Activated CD4-positive, alpha-beta T cell treated with anti-CD3 and anti-CD28 coated beads, Interleukin-2, amount 50 U/mL, for 4 hours (primary cell): Measurements from ENCODE around the gene GPC6.

Source experiments
- DNase-seq, 2 experiments: peaks; one replicate each; pipeline ENCODE4 v3.0.0-alpha.2; 2020

GPC6 gene

GRCh38 chr13:93794197-93794885 lies 567.7 kb downstream of the GPC6 start:
- DNase-seq, result no peak

GRCh38 chr13:93797463-93797862 lies 570.9 kb downstream of the GPC6 start:
- DNase-seq, result no peak

GRCh38 chr13:93800342-93800741 lies 573.7 kb downstream of the GPC6 start:
- no peak for DNase-seq

- DNase-seq, result no peak
Measured at GRCh38 chr13:93805736-93806135, 579.1 kb downstream of the GPC6 start.

- no peak for DNase-seq
Measured at GRCh38 chr13:93806861-93807260, 580.3 kb downstream of the GPC6 start.

GRCh38 chr13:93810264-93810663 lies 583.7 kb downstream of the GPC6 start:
- no peak for DNase-seq

GRCh38 chr13:93811071-93811737 lies 584.6 kb downstream of the GPC6 start:
- DNase-seq, result no peak

- no peak for DNase-seq
Measured at GRCh38 chr13:93811738-93812112, 585.1 kb downstream of the GPC6 start.

- DNase-seq, result no peak
Measured at GRCh38 chr13:93814658-93815057, 588.1 kb downstream of the GPC6 start.

- DNase-seq, result no peak
Measured at GRCh38 chr13:93818345-93818744, 591.7 kb downstream of the GPC6 start.

- no peak for DNase-seq
Measured at GRCh38 chr13:93819331-93819890, 592.8 kb downstream of the GPC6 start.

- no peak for DNase-seq
Measured at GRCh38 chr13:93824286-93824685, 597.7 kb downstream of the GPC6 start.

- no peak for DNase-seq
Measured at GRCh38 chr13:93834051-93834450, 607.4 kb downstream of the GPC6 start.

- DNase-seq, result no peak
Measured at GRCh38 chr13:93843082-93843481, 616.5 kb downstream of the GPC6 start.

- DNase-seq, result no peak
Measured at GRCh38 chr13:93847162-93847561, 620.6 kb downstream of the GPC6 start.

GRCh38 chr13:93848247-93848646 lies 621.6 kb downstream of the GPC6 start:
- no peak for DNase-seq

GRCh38 chr13:93851236-93851635 lies 624.6 kb downstream of the GPC6 start:
- DNase-seq, result no peak

GRCh38 chr13:93853912-93854311 lies 627.3 kb downstream of the GPC6 start:
- DNase-seq, result no peak

GRCh38 chr13:93857126-93857525 lies 630.5 kb downstream of the GPC6 start:
- no peak for DNase-seq

GRCh38 chr13:93859716-93860115 lies 633.1 kb downstream of the GPC6 start:
- no peak for DNase-seq

- no peak for DNase-seq
Measured at GRCh38 chr13:93861818-93862217, 635.2 kb downstream of the GPC6 start.

GRCh38 chr13:93862259-93862658 lies 635.7 kb downstream of the GPC6 start:
- no peak for DNase-seq

GRCh38 chr13:93865235-93865634 lies 638.6 kb downstream of the GPC6 start:
- no peak for DNase-seq

GRCh38 chr13:93867481-93867880 lies 640.9 kb downstream of the GPC6 start:
- no peak for DNase-seq

- no peak for DNase-seq
Measured at GRCh38 chr13:93872376-93872775, 645.8 kb downstream of the GPC6 start.
